Vagina (tissue), 2 donors: Measurements from ENCODE around the gene LPP.

Experiments
- CTCF ChIP-seq, 3 experiments: fragments of 450-650 bp in 2 of 3; fragments of 200-600 bp in 1 of 3; sonication (generic) in 1 of 3; IDR thresholded peaks; one replicate each; pipeline ENCODE4 v1.5.1; 2017 to 2019; ENCODE audit warnings: antibody characterized with exemption in 3 of 3, mild to moderate bottlenecking in 2 of 3, moderate library complexity in 2 of 3
- POLR2A ChIP-seq, 2 donors: fragments of 450-650 bp; IDR thresholded peaks; one replicate each; pipeline ENCODE4 v1.6.1; 2017; ENCODE audit warnings: antibody characterized with exemption in 2 of 2, mild to moderate bottlenecking in 2 of 2, moderate library complexity in 2 of 2
- POLR2AphosphoS5 ChIP-seq, 2 donors: sonication (generic); formaldehyde crosslinking; IDR thresholded peaks; one replicate each; pipeline ENCODE4 v1.9.0; 2017; ENCODE audit warnings: antibody characterized with exemption in 2 of 2, mild to moderate bottlenecking in 2 of 2, low read depth in 1 of 2; ENCODE audit not compliant: insufficient read depth in 1 of 2

GRCh38 chr3:188284455-188285212 lies 130.7 kb downstream of the LPP start:
- no peak for TF ChIP-seq CTCF (IDR thresholded peaks at IDR 0.05)
- TF ChIP-seq POLR2A (IDR thresholded peaks at IDR 0.05): no peak
- TF ChIP-seq POLR2AphosphoS5 (IDR thresholded peaks at IDR 0.05; ENCODE audit: insufficient read depth in 1 of 2, low read depth in 1 of 2): no peak
